Prostate gland (tissue), 2 donors: ENCODE measurements around the gene SIRT4. TPM values are rescaled to one million over a fixed set of nuclear protein-coding genes. Genes with fewer than 3 reads are reported as not detected.

Experiments used
- DNase-seq: peaks from one replicate; pipeline ENCODE4 v3.0.0-alpha.2; 2019; ENCODE audit warnings: low spot score
- H3K27ac ChIP-seq, 2 donors: fragments of 200-600 bp; sonication (generic); 2 replicates each; pipeline ENCODE4 v1.5.1; 2017 to 2019
- H3K27me3 ChIP-seq: fragments of 200-600 bp; sonication (generic); replicated peaks from 2 replicates; pipeline ENCODE4 v1.5.1; 2019; ENCODE audit not compliant: insufficient read depth
- H3K36me3 ChIP-seq, 2 donors: fragments of 200-600 bp; sonication (generic); 1 replicate in 1 of 2; 2 replicates in 1 of 2; pipeline versions ENCODE4 v1.5.1 to v1.8.1; 2017 to 2019
- H3K4me1 ChIP-seq: fragments of 200-600 bp; sonication (generic); replicated peaks from 2 replicates; pipeline ENCODE4 v1.5.1; 2019
- H3K4me3 ChIP-seq, 2 donors: fragments of 200-600 bp; sonication (generic); 2 replicates each; pipeline ENCODE4 v1.5.1; 2017 to 2019
- H3K9me3 ChIP-seq: fragments of 200-600 bp; sonication (generic); 2 replicates; pipeline ENCODE4 v1.5.1; 2017
- CTCF ChIP-seq, 4 experiments: fragments of 200-600 bp in 2 of 4; fragments of 450-650 bp in 2 of 4; sonication (generic) in 2 of 4; IDR thresholded peaks; 1 replicate in 3 of 4; 2 replicates in 1 of 4; pipeline ENCODE4 v1.5.1; 2016 to 2019; ENCODE audit warnings: antibody characterized with exemption in 4 of 4, mild to moderate bottlenecking in 2 of 4, moderate library complexity in 2 of 4
- POLR2A ChIP-seq: fragments of 450-650 bp; IDR thresholded peaks from one replicate; pipeline ENCODE4 v1.6.1; 2016; ENCODE audit warnings: antibody characterized with exemption, mild to moderate bottlenecking
- POLR2AphosphoS5 ChIP-seq: sonication (generic); formaldehyde crosslinking; IDR thresholded peaks from one replicate; pipeline ENCODE4 v1.6.1; 2017; ENCODE audit warnings: antibody characterized with exemption
- WGBS: methylation state at CpG from one replicate; pipeline ENCODE4 v1.1.5; 2018; 5-methylcytosine and 5-hydroxymethylcytosine counted together
- intact Hi-C: fragments of 100-400 bp; cut with DNase I; formaldehyde crosslinking; loops from one replicate; pipeline ENCODE4 v1.14.2; 2022
- total RNA-seq, 2 donors: library from RNA; depleted of rRNA; stranded (reverse); fragments of >200 nt; gene quantifications; one replicate each; pipeline ENCODE4 v1.1.0, GENCODE V29; 2016

SIRT4 gene
- total RNA-seq, 2 donors from 2014 or later = 0.96 to 2.2 TPM

GRCh38 chr12:120259418-120260202, 42.5 kb upstream of the SIRT4 start:
- no peaks in the 10 kb centered on the region for H3K27me3 ChIP-seq
- H3K9me3 ChIP-seq = no peaks in the 10 kb centered on the region
- H3K36me3 ChIP-seq = no peaks in the 10 kb centered on the region
- WGBS = 86% methylated on average over 8 of the region's 8 CpGs
- no peak overlapping the region for H3K4me3 ChIP-seq
- peaks cover 24% of the 10 kb centered on the region for H3K4me1 ChIP-seq
- no peak overlapping the region for H3K27ac ChIP-seq
- TF ChIP-seq POLR2A (no peak), CTCF (IDR thresholded peaks at IDR 0.05) (no peak), POLR2AphosphoS5 (no peak)
- DNase-seq = no peak
- intact Hi-C loops = no loop called here

GRCh38 chr12:120260607-120261006, 41.5 kb upstream of the SIRT4 start:
- no peak for DNase-seq
- TF ChIP-seq CTCF (IDR thresholded peaks at IDR 0.05) (no peak), POLR2AphosphoS5 (no peak), POLR2A (no peak)
- peaks cover 25% of the 10 kb centered on the region for H3K4me1 ChIP-seq
- no peaks in the 10 kb centered on the region for H3K9me3 ChIP-seq
- WGBS = 91% methylated on average over 5 of the region's 5 CpGs
- intact Hi-C loops = no loop called here
- no peaks in the 10 kb centered on the region for H3K27me3 ChIP-seq
- no peaks in the 10 kb centered on the region for H3K36me3 ChIP-seq
- no peak overlapping the region for H3K4me3 ChIP-seq
- no peak overlapping the region for H3K27ac ChIP-seq

- H3K4me1 ChIP-seq = peaks cover 25% of the 10 kb centered on the region
- intact Hi-C loops = no loop called here
- H3K36me3 ChIP-seq = no peaks in the 10 kb centered on the region
- 38% methylated on average over 10 of the region's 10 CpGs for WGBS
- H3K4me3 ChIP-seq = peak overlapping the region in 1 of 2 donors; percentile 67
- peak; percentile 42 for DNase-seq
- H3K27ac ChIP-seq = peak overlapping the region; percentile 89 to 94
- no peaks in the 10 kb centered on the region for H3K27me3 ChIP-seq
- no peaks in the 10 kb centered on the region for H3K9me3 ChIP-seq
- TF ChIP-seq POLR2A (no peak), CTCF (IDR thresholded peaks at IDR 0.05) (no peak), POLR2AphosphoS5 (peak; percentile 74)
These were observed 39.9 kb upstream of the SIRT4 start for GRCh38 chr12:120261951-120262851.

GRCh38 chr12:120262852-120263747, 39.0 kb upstream of the SIRT4 start:
- Histone ChIP-seq H3K27ac (peak overlapping the region; percentile 89 to 94), H3K27me3 (no peaks in the 10 kb centered on the region), H3K4me1 (peaks cover 20% of the 10 kb centered on the region), H3K36me3 (no peaks in the 10 kb centered on the region), H3K4me3 (peak overlapping the region; percentile 67 to 93), H3K9me3 (no peaks in the 10 kb centered on the region)
- TF ChIP-seq CTCF (IDR thresholded peaks at IDR 0.05) (no peak), POLR2AphosphoS5 (no peak), POLR2A (no peak)
- intact Hi-C loops = no loop called here
- 18% methylated on average over 15 of the region's 15 CpGs for WGBS
- no peak for DNase-seq
